Activated T-cell treated with anti-CD3 and anti-CD28 coated beads, Interleukin-2, amount 50 U/mL, for 48 hours (primary cell): ENCODE results near the gene LBP.
"Not testable (repeated sequence)": the region's sequence is repeated elsewhere in the genome, so short reads cannot be mapped to it uniquely, and the experiment has no call there.

Experiments
- DNase-seq, 2 experiments: peaks; one replicate each; pipeline ENCODE4 v3.0.0-alpha.2; 2020

Gene LBP

GRCh38 chr20:38346247-38346651 is at the start of gene LBP:
Gene LBP, plus strand, starts transcription at chr20:38346482. Its CDS starts 35 bp downstream, at chr20:38346517.
- no peak for DNase-seq

GRCh38 chr20:38297916-38298674 is 48.2 kb upstream of the LBP start:
- DNase-seq: no peak

- DNase-seq: no peak
Observed at GRCh38 chr20:38298768-38299288, 47.5 kb upstream of the LBP start.

GRCh38 chr20:38299963-38300362 is 46.3 kb upstream of the LBP start:
- no peak for DNase-seq

GRCh38 chr20:38300438-38300837 is 45.8 kb upstream of the LBP start:
- DNase-seq: no peak

- DNase-seq: no peak
Observed at GRCh38 chr20:38301309-38301708, 45.0 kb upstream of the LBP start.

- no peak for DNase-seq
Observed at GRCh38 chr20:38302786-38303185, 43.5 kb upstream of the LBP start.

- DNase-seq: peak in 1 of 2 experiments; percentile 18
Observed at GRCh38 chr20:38303908-38304379, 42.3 kb upstream of the LBP start, which contains the start of gene BPI. Gene BPI, plus strand, starts transcription at chr20:38304156. Its CDS starts 68 bp downstream, at chr20:38304224.

- peak; percentile 53 to 59 for DNase-seq
Observed at GRCh38 chr20:38304845-38305447, 41.3 kb upstream of the LBP start.

GRCh38 chr20:38305541-38305940 is 40.7 kb upstream of the LBP start:
- DNase-seq: no peak

- DNase-seq: no peak
Observed at GRCh38 chr20:38306379-38306778, 39.9 kb upstream of the LBP start.

- no peak for DNase-seq
Observed at GRCh38 chr20:38307371-38308046, 38.8 kb upstream of the LBP start.

- no peak for DNase-seq
Observed at GRCh38 chr20:38308047-38308438, 38.2 kb upstream of the LBP start.

GRCh38 chr20:38308447-38308846 is 37.8 kb upstream of the LBP start:
- no peak for DNase-seq

- no peak for DNase-seq
Observed at GRCh38 chr20:38311091-38311490, 35.2 kb upstream of the LBP start.

GRCh38 chr20:38311491-38311890 is 34.8 kb upstream of the LBP start:
- DNase-seq: no peak

GRCh38 chr20:38313676-38314075 is 32.6 kb upstream of the LBP start:
- no peak for DNase-seq

- not testable (repeated sequence) for DNase-seq
Observed at GRCh38 chr20:38314350-38314749, 31.9 kb upstream of the LBP start.

GRCh38 chr20:38315290-38315966 is 30.9 kb upstream of the LBP start:
- DNase-seq: no peak

GRCh38 chr20:38316341-38316740 is 29.9 kb upstream of the LBP start:
- no peak for DNase-seq

GRCh38 chr20:38317422-38317821 is 28.9 kb upstream of the LBP start:
- no peak for DNase-seq

GRCh38 chr20:38320221-38320620 is 26.1 kb upstream of the LBP start:
- DNase-seq: no peak
